Measurements from ENCODE around the gene MYZAP. TPM values are rescaled to one million over a fixed set of nuclear protein-coding genes. Genes with fewer than 3 reads are reported as not detected.

The MYZAP gene
- total and polyA plus RNA-seq, 4 donors = 2.4 to 9.3 (median 2.9) TPM

- peak; percentile 94 to 99 (median 96) for DNase-seq (ENCODE audit: low read depth in 4 of 6, low spot score in 6 of 6)
Measured at GRCh38 chr15:57706405-57707209, 114.9 kb downstream of the MYZAP start, which contains the start of gene POLR2M. TSS of gene POLR2M (plus strand) at chr15:57706714. CDS start at chr15:57706843, 129 bp downstream.

DNA sequence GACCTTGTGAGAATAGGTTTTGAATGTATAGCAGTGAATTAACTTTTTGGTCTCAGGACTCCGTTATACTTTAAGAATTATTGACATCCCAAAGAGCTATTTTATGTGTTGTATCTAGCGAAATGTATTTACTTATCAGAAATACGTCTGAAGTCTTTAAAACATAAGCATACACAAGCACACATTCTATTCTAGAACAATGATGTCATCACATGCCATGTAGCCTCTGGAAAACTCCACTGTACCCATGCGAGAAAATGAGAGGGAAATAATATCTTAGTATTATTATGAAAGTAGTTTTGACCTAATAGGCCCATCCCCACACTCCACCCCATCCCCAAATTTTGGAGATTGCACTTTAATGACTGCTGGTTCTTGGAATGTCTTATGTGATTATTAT, 116.3 kb downstream of the MYZAP start:
- H3K36me3 ChIP-seq (ENCODE audit: control insufficient read depth, insufficient read depth, low read length) = peaks cover 17% of the 10 kb centered on the region
- DNase-seq (ENCODE audit: low read depth in 4 of 6, low spot score in 6 of 6) = no peak
- H3K4me3 ChIP-seq (ENCODE audit: low read depth, low read length) = peak overlapping the region; percentile 86
- H3K27ac ChIP-seq (ENCODE audit: low read depth, low read length) = no peak overlapping the region
- H3K9me3 ChIP-seq (ENCODE audit: control insufficient read depth, insufficient read depth, low read length) = no peaks in the 10 kb centered on the region
- peaks cover 3% of the 10 kb centered on the region for H3K4me1 ChIP-seq (ENCODE audit: control insufficient read depth, insufficient read depth, low read length)
- no CpG with 5 or more reads among the region's 4 CpGs for WGBS (ENCODE audit: insufficient coverage)
- H3K27me3 ChIP-seq (ENCODE audit: control insufficient read depth, insufficient read depth, low read length) = no peaks in the 10 kb centered on the region

More at GRCh38 chr15:57706405-57707209, 114.9 kb downstream of the MYZAP start, which contains the start of gene POLR2M:
- H3K36me3 ChIP-seq (ENCODE audit: control insufficient read depth, insufficient read depth, low read length) = peaks cover 9% of the 10 kb centered on the region
- peak within 1 kb of the TSS; percentile 89 for H3K27ac ChIP-seq (ENCODE audit: low read depth, low read length)
- peaks cover 3% of the 10 kb centered on the region for H3K4me1 ChIP-seq (ENCODE audit: control insufficient read depth, insufficient read depth, low read length)
- no peaks in the 10 kb centered on the region for H3K27me3 ChIP-seq (ENCODE audit: control insufficient read depth, insufficient read depth, low read length)
- H3K9me3 ChIP-seq (ENCODE audit: control insufficient read depth, insufficient read depth, low read length) = no peaks in the 10 kb centered on the region
- under 1% methylated on average over 70 of the region's 70 CpGs for WGBS (ENCODE audit: insufficient coverage)
- H3K4me3 ChIP-seq (ENCODE audit: low read depth, low read length) = peak within 1 kb of the TSS; percentile 86

DNA sequence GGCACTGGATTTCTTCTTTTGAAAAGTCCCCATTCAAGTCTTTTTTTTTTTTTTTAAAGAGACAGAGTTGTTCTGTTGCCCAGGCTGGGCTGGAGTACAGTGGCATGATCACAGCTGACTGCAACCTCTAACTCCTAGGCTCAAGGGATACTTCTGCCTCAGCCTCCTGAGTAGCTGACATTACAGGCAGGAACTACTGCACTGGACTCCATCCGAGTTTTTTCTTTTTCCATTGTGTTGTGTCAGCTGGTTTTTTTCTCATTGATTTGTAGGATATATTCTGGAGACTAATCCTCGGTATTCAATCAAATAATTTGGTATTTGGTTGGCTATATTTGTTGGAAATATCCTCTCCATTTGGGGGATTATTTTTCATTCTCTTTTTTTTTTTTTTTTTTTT, 126.6 kb downstream of the MYZAP start:
- DNase-seq (ENCODE audit: low read depth in 4 of 6, low spot score in 6 of 6) = no peak
- Histone ChIP-seq H3K4me1 (ENCODE audit: control insufficient read depth, insufficient read depth, low read length) (no peaks in the 10 kb centered on the region), H3K27me3 (ENCODE audit: control insufficient read depth, insufficient read depth, low read length) (no peaks in the 10 kb centered on the region), H3K9me3 (ENCODE audit: control insufficient read depth, insufficient read depth, low read length) (no peaks in the 10 kb centered on the region), H3K4me3 (ENCODE audit: low read depth, low read length) (no peak overlapping the region), H3K36me3 (ENCODE audit: control insufficient read depth, insufficient read depth, low read length) (peaks cover 9% of the 10 kb centered on the region), H3K27ac (ENCODE audit: low read depth, low read length) (no peak overlapping the region)
- no CpG with 5 or more reads among the region's 2 CpGs for WGBS (ENCODE audit: insufficient coverage)

- DNase-seq (ENCODE audit: low read depth in 4 of 6, low spot score in 6 of 6) = no peak
- Histone ChIP-seq H3K27me3 (ENCODE audit: control insufficient read depth, insufficient read depth, low read length) (no peaks in the 10 kb centered on the region), H3K9me3 (ENCODE audit: control insufficient read depth, insufficient read depth, low read length) (no peaks in the 10 kb centered on the region), H3K27ac (ENCODE audit: low read depth, low read length) (no peak overlapping the region), H3K4me1 (ENCODE audit: control insufficient read depth, insufficient read depth, low read length) (no peaks in the 10 kb centered on the region), H3K36me3 (ENCODE audit: control insufficient read depth, insufficient read depth, low read length) (no peaks in the 10 kb centered on the region), H3K4me3 (ENCODE audit: low read depth, low read length) (no peak overlapping the region)
- no CpG with 5 or more reads among the region's 3 CpGs for WGBS (ENCODE audit: insufficient coverage)
Measured at GRCh38 chr15:57720867-57721266, 129.2 kb downstream of the MYZAP start.

DNA sequence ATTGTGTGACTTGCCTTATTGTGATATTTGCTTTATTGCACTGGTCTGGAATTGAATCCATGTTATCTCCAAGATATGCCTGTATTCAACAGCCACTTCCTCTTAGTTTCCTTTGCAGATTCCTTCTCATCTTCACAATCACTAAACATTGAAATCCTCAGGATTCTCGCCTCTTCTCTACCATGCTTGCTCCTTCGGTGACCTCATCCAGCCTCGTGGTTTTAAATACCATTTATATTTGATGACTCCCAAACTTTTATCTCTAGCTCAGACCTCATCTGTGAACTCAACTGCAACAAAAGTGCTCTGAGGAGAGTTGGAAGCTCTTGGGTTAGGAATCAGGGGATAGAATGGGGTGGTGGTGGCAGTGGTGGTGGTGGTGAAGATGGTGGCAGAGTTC, 134.7 kb downstream of the MYZAP start:
- 50% methylated on average over 2 of the region's 3 CpGs for WGBS (ENCODE audit: insufficient coverage)
- no peak for DNase-seq (ENCODE audit: low read depth in 4 of 6, low spot score in 6 of 6)
- no peaks in the 10 kb centered on the region for H3K27me3 ChIP-seq (ENCODE audit: control insufficient read depth, insufficient read depth, low read length)

DNA sequence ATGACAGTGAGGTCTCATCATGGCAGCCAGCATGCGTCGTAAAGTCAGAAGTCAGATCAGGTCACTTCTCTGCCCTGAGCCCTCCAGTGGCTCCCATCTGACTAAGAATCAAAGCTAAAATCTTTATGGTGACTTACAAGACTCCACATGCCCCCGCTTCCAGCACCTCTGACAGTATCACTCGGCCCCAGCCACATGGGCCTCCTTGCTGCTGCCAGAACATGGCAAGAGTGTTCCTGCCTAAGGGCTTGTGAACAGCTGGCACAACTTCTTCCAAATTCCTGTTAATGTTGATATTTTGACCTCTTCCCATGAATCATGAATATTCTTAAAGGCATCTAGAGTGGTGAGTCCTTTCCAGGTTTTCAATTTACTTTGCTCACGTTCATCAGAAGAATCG, 135.3 kb downstream of the MYZAP start:
- WGBS (ENCODE audit: insufficient coverage) = 92% methylated on average over 4 of the region's 6 CpGs

More for the DNA sequence above, 134.7 kb downstream of the MYZAP start:
- H3K4me1 ChIP-seq (ENCODE audit: control insufficient read depth, insufficient read depth, low read length) = no peaks in the 10 kb centered on the region
- H3K27ac ChIP-seq (ENCODE audit: low read depth, low read length) = no peak overlapping the region
- no peak overlapping the region for H3K4me3 ChIP-seq (ENCODE audit: low read depth, low read length)
- H3K9me3 ChIP-seq (ENCODE audit: control insufficient read depth, insufficient read depth, low read length) = no peaks in the 10 kb centered on the region
- H3K36me3 ChIP-seq (ENCODE audit: control insufficient read depth, insufficient read depth, low read length) = no peaks in the 10 kb centered on the region

GRCh38 chr15:57728436-57728835, 136.7 kb downstream of the MYZAP start:
- H3K4me3 ChIP-seq (ENCODE audit: low read depth, low read length) = no peak overlapping the region
- no peaks in the 10 kb centered on the region for H3K4me1 ChIP-seq (ENCODE audit: control insufficient read depth, insufficient read depth, low read length)
- H3K9me3 ChIP-seq (ENCODE audit: control insufficient read depth, insufficient read depth, low read length) = no peaks in the 10 kb centered on the region
- no peak for DNase-seq (ENCODE audit: low read depth in 4 of 6, low spot score in 6 of 6)
- H3K27ac ChIP-seq (ENCODE audit: low read depth, low read length) = no peak overlapping the region
- no peaks in the 10 kb centered on the region for H3K27me3 ChIP-seq (ENCODE audit: control insufficient read depth, insufficient read depth, low read length)
- H3K36me3 ChIP-seq (ENCODE audit: control insufficient read depth, insufficient read depth, low read length) = no peaks in the 10 kb centered on the region
- WGBS (ENCODE audit: insufficient coverage) = 98% methylated on average over 7 of the region's 8 CpGs

More for the DNA sequence above, 135.3 kb downstream of the MYZAP start:
- Histone ChIP-seq H3K27ac (ENCODE audit: low read depth, low read length) (no peak overlapping the region), H3K4me3 (ENCODE audit: low read depth, low read length) (no peak overlapping the region), H3K36me3 (ENCODE audit: control insufficient read depth, insufficient read depth, low read length) (no peaks in the 10 kb centered on the region), H3K27me3 (ENCODE audit: control insufficient read depth, insufficient read depth, low read length) (no peaks in the 10 kb centered on the region), H3K9me3 (ENCODE audit: control insufficient read depth, insufficient read depth, low read length) (no peaks in the 10 kb centered on the region), H3K4me1 (ENCODE audit: control insufficient read depth, insufficient read depth, low read length) (no peaks in the 10 kb centered on the region)
- DNase-seq (ENCODE audit: low read depth in 4 of 6, low spot score in 6 of 6) = no peak

- no peak overlapping the region for H3K4me3 ChIP-seq (ENCODE audit: low read depth, low read length)
Measured at GRCh38 chr15:57730876-57731275, 139.2 kb downstream of the MYZAP start.

GRCh38 chr15:57731530-57732103, 139.9 kb downstream of the MYZAP start:
- Histone ChIP-seq H3K27ac (ENCODE audit: low read depth, low read length) (no peak overlapping the region), H3K27me3 (ENCODE audit: control insufficient read depth, insufficient read depth, low read length) (no peaks in the 10 kb centered on the region), H3K4me1 (ENCODE audit: control insufficient read depth, insufficient read depth, low read length) (no peaks in the 10 kb centered on the region), H3K36me3 (ENCODE audit: control insufficient read depth, insufficient read depth, low read length) (no peaks in the 10 kb centered on the region), H3K4me3 (ENCODE audit: low read depth, low read length) (no peak overlapping the region), H3K9me3 (ENCODE audit: control insufficient read depth, insufficient read depth, low read length) (no peaks in the 10 kb centered on the region)
- WGBS (ENCODE audit: insufficient coverage) = 24% methylated on average over 2 of the region's 6 CpGs
- no peak for DNase-seq (ENCODE audit: low read depth in 4 of 6, low spot score in 6 of 6)

More at GRCh38 chr15:57730876-57731275, 139.2 kb downstream of the MYZAP start:
- Histone ChIP-seq H3K36me3 (ENCODE audit: control insufficient read depth, insufficient read depth, low read length) (no peaks in the 10 kb centered on the region), H3K27me3 (ENCODE audit: control insufficient read depth, insufficient read depth, low read length) (no peaks in the 10 kb centered on the region), H3K4me1 (ENCODE audit: control insufficient read depth, insufficient read depth, low read length) (no peaks in the 10 kb centered on the region), H3K9me3 (ENCODE audit: control insufficient read depth, insufficient read depth, low read length) (no peaks in the 10 kb centered on the region), H3K27ac (ENCODE audit: low read depth, low read length) (no peak overlapping the region)
- DNase-seq (ENCODE audit: low read depth in 4 of 6, low spot score in 6 of 6) = no peak
- WGBS (ENCODE audit: insufficient coverage) = 71% methylated on average over 2 of the region's 5 CpGs

Measured in spinal cord (tissue), 10 donors.